Measurements from ENCODE around the gene NDUFB4.

DNA sequence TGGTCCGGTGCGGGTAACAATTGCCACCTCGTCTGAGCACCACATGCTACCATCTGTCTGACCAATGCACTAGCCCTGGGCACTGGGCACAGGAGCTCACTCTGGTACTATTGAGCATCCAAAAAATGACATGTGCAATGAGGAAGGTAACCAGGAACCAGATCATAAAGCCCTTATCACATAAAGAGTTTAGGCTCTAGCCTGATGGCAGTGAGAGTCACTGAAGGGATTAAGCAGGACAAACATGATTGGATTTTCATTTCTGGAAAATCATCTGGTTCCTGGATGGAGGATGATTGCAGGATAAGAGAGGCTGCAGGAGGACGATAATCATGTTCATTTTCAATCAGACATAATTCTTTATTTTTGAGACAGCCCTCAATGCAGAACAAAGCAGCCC is 12.4 kb downstream of the NDUFB4 start:
- no peak for TF ChIP-seq TAF1 (IDR thresholded peaks at IDR 0.05; ENCODE audit: borderline replicate concordance, low read depth, low read length)
- TF ChIP-seq POLR2A (IDR thresholded peaks at IDR 0.05; ENCODE audit: low read depth, low read length): no peak
- no peak for TF ChIP-seq POLR2AphosphoS5 (IDR thresholded peaks at IDR 0.05; ENCODE audit: low read depth, low read length)

Data from GM12892 (cell line).